Fibroblast of skin of scalp (primary cell): ENCODE measurements around the gene PDE4B.
A peak's percentile ranks its signal among the peaks of the same experiment; 100 is the strongest.
"Not testable (repeated sequence)": the region's sequence is repeated elsewhere in the genome, so short reads cannot be mapped to it uniquely, and the experiment has no call there.

ENCODE experiments used
- DNase-seq: peaks from one replicate; pipeline ENCODE4 v3.0.0-alpha.2; 2013

PDE4B gene

DNA sequence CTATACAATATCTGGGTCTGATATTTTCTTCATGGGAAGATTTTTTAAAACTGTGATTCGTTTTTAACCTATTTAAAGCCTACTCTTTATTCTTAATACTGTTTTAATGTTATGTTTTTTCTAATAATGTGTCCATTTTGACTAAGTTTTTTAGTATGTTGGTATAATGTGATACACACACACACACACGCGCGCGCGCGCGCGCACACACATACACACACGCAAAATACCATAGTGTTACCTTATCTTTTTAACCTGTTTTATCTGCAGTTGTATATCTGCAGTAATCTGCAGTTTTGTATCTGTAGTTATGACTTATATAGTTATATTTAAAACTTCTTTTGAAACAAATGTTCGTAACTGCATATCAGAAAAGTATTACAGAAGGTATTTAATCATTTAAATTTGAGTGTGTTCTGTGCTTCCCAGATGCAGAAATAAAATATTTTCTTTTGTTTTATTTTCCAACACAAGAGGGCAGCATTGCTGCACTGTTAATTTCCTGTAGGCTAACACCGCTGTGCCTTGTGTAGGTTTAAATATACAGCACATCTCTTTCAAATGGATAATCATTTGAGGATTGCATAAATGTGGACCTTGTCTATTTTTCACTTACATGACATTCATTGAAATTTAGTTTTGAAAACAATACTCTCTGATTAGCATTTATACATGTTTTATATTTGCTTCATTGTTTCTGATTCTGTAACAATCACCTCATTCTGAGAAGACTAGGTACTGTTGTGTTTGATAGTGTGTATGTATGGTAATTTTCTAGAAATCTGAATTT is 166.1 kb downstream of the PDE4B start:
- peak; percentile 61 for DNase-seq

- peak; percentile 59 for DNase-seq
These were observed 167.3 kb downstream of the PDE4B start for GRCh38 chr1:65959896-65960567.

GRCh38 chr1:65963156-65963888 is 170.6 kb downstream of the PDE4B start:
- DNase-seq, result no peak

GRCh38 chr1:65964123-65964522 is 171.4 kb downstream of the PDE4B start:
- no peak for DNase-seq

- DNase-seq, result no peak
These were observed 172.7 kb downstream of the PDE4B start for GRCh38 chr1:65965112-65965996.

GRCh38 chr1:65967492-65967891 is 174.8 kb downstream of the PDE4B start:
- DNase-seq, result not testable (repeated sequence)

DNA sequence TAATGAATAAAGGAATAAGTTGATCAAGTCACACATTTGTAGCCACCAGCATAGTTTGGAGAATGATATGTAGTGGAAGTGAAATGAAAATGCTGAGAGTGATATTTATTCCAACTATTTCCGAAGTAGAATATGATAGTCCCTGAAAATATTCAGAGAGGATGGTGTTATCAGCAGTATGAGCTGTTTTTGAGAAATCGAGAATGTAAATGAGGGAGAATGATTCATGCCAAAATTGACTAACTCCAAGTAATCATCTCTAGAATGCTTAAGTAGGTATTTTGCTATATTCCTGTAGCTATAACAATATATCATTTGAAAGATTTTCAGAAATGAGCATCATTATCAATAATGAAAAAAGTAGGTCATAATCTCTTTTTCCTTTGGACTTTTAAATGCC is 178.9 kb downstream of the PDE4B start:
- DNase-seq, result no peak

- DNase-seq, result no peak
These were observed 183.0 kb downstream of the PDE4B start for GRCh38 chr1:65975708-65976107.

DNA sequence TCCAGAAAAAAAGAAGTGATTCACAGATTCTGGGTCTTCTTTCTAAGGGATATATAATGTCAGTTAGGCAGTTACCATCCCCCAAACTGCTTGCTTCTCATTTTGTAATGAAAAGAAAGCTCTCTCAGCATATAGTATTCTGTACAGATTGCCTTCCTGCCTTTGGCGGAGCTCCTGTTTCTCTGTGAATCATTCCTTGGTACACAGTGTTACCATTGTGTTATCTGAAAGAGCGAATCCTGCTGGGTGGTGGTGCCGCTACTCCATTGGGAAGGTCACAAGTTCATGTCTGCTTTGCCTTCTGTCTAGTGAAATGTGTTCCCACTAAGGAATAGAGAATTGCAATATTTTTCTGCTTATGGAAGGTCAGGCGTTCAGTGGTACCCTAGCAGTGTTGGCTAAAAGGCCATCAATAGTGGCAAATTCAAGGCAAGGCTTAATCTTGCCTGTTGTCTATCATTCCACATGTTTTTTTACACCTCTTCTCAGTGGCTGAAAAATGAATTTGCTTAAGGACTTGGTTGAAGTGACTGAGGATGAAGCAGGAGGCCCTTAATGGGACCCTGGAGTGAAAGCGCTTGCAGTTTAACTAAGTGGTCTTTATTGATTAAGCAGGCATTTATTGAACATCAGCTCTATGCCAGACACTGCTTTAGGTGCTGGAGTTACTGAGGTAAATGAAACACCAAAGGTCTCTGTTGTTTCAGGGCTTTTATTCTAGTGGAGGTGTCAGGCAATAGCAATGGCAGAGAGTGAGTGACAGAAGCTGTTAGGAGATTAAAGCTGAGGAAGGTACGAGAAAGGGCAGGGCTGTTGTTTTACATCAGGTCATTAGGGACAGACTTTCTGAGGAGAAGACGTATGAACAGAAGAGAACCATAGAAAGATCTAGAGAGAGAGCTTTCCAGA is 186.7 kb downstream of the PDE4B start:
- DNase-seq, result peak; percentile 20

- DNase-seq, result no peak
These were observed 187.5 kb downstream of the PDE4B start for GRCh38 chr1:65980237-65980636.

DNA sequence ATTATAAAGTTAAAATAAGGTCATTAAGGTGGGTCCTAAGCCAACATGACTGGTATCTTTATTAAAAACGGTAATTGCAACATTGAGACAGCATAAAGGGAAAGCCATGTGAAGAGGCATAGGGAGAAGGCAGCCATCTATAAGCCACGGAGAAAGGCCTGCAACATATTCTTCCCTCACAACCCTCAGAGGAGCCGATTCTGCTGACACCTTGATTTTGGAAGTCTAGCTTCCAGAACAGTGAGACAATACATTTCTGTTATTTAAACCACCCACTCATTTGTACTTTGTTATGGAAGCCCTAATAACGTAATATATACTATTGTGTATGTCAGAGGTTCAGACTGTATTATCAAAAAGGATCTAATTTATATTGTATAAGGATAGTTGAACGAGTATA is 190.8 kb downstream of the PDE4B start:
- no peak for DNase-seq

GRCh38 chr1:65985393-65986066 is 192.8 kb downstream of the PDE4B start:
- DNase-seq, result no peak

GRCh38 chr1:65986146-65986545 is 193.5 kb downstream of the PDE4B start:
- no peak for DNase-seq

DNA sequence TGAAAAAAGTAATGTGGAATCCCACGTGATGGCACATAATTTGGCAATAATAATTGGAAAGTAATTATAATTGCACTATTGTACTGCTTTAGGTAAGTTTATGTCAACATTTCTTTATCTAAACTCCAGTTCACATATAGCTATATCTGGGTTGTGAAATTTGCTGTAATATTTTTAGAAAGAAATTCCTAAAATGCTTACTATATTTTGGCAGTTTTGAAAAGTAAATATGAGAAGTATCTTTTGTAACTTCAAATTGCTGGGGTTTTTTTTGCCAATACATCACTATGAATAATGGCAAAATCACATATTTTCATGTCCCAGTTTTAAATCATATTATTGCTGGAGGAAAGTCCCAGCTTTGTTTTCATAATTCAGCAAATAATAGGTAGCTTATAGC is 197.5 kb downstream of the PDE4B start:
- no peak for DNase-seq

- DNase-seq, result no peak
These were observed 199.0 kb downstream of the PDE4B start for GRCh38 chr1:65991694-65992093.

- no peak for DNase-seq
These were observed 199.6 kb downstream of the PDE4B start for GRCh38 chr1:65992165-65992821.

GRCh38 chr1:65992831-65993271 is 200.2 kb downstream of the PDE4B start:
- no peak for DNase-seq

DNA sequence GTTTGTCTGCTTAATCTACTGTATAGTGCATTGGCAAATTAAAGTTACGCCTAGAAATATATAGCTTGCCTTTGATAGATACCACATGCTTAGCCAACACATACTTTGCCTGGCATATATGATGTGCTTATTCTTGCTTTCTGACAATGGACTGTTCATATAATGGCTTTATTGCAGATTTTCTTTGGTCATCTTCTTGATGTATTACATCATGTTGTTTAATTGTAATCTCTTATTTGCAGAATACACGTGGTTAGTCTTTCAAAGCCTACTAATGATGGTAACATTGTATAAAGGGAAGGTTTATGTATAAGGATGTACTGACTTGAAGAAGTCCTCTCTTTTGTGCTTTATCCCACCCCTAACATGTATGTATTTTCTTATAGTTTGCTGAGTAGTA is 201.5 kb downstream of the PDE4B start:
- DNase-seq, result no peak

DNA sequence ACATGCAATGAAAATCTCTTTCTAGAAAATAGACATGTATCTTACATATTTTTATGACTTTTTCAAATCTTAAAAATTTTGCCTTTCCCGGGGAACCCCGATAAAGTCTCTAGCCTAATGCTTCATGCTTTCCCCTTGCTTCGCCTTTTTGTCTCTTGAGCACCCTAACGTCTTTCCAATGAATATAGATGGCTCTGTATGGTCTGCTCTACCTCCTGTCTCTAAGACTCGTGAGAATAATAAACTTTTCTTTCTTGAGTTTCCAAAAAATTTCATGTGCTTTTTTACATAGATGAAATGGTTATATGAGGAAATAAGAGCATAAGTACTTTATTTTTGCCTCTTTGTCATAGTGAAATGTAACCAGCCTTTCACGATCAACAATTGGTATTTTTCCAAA is 202.6 kb downstream of the PDE4B start:
- no peak for DNase-seq

DNA sequence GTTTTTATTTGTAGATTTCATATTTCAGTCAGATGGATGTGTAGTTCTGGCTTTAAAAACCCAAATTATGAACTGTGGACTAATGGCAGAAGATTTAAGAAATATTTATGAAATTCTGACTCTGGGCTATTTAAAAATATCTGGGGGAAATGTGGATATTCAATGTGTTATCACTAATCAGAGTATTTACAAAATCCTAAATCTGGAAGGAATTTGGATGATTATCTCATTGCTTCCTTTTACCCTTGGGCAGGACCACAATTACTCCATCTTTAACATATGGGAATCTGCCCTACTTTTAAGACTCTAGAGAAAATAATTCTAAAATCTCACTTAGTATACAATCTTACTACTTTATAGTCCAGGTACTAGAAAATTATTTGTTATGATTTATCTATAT is 203.2 kb downstream of the PDE4B start:
- no peak for DNase-seq
